CD8-positive, alpha-beta memory T cell (primary cell): Measurements from ENCODE around the gene BCR. TPM values are rescaled to one million over a fixed set of nuclear protein-coding genes. Genes with fewer than 3 reads are reported as not detected.
A peak's percentile ranks its signal among the peaks of the same experiment; 100 is the strongest.

Experiments
- CTCF ChIA-PET: fragments of 350-600 bp; sonication (Branson Sonifier 250); formaldehyde crosslinking; loops from one replicate; lab custom pipeline; 2021; ENCODE audit warnings: antibody characterized with exemption; lab: Charles Lee
- POLR2A ChIA-PET: fragments of 350-600 bp; sonication (Branson Sonifier 250); formaldehyde crosslinking; loops from one replicate; lab custom pipeline; 2021; ENCODE audit warnings: antibody characterized with exemption; lab: Charles Lee
- DNase-seq, 5 donors: peaks; one replicate each; pipeline versions ENCODE4 v3.0.0 to v3.0.0-alpha.2; 2020 to 2022; ENCODE audit warnings: mixed read lengths in 1 of 5
- H3K27ac ChIP-seq: one replicate; pipeline ENCODE4 v1.7.0; 2013; ENCODE audit warnings: low read depth, mild to moderate bottlenecking, low read length, moderate library complexity
- H3K27me3 ChIP-seq: 2 replicates; pipeline ENCODE4 v1.7.0; 2013; ENCODE audit warnings: low read length, mild to moderate bottlenecking; ENCODE audit not compliant: insufficient read depth, poor library complexity, severe bottlenecking
- H3K36me3 ChIP-seq: 2 replicates; pipeline ENCODE4 v1.7.0; 2013; ENCODE audit warnings: mild to moderate bottlenecking, low read length, moderate library complexity; ENCODE audit not compliant: insufficient read depth
- H3K4me1 ChIP-seq: 2 replicates; pipeline ENCODE4 v1.7.0; 2013; ENCODE audit warnings: mild to moderate bottlenecking, low read length, moderate library complexity; ENCODE audit not compliant: insufficient read depth
- H3K4me3 ChIP-seq: 2 replicates; pipeline ENCODE4 v1.7.0; 2013; ENCODE audit warnings: mild to moderate bottlenecking, low read length
- H3K9me3 ChIP-seq: 2 replicates; pipeline ENCODE4 v1.7.0; 2013; ENCODE audit warnings: mild to moderate bottlenecking, low read length
- H3K27ac Mint-ChIP-seq, 8 donors: one replicate each; pipeline ENCODE4 v1.8.0; 2020 to 2021; ENCODE audit warnings: mixed read lengths in 8 of 8, mild to moderate bottlenecking in 6 of 8, inconsistent platforms in 3 of 8, moderate library complexity in 3 of 8
- H3K27me3 Mint-ChIP-seq, 2 donors: one replicate each; pipeline ENCODE4 v1.8.0; 2020 to 2021; ENCODE audit warnings: mixed read lengths in 2 of 2, mild to moderate bottlenecking in 1 of 2, moderate library complexity in 1 of 2
- H3K36me3 Mint-ChIP-seq, 3 donors: one replicate each; pipeline ENCODE4 v1.8.0; 2020 to 2021; ENCODE audit warnings: mixed read lengths in 3 of 3, inconsistent platforms in 1 of 3, mild to moderate bottlenecking in 1 of 3
- H3K4me1 Mint-ChIP-seq, 3 donors: one replicate each; pipeline ENCODE4 v1.8.0; 2020 to 2021; ENCODE audit warnings: mixed read lengths in 3 of 3, inconsistent platforms in 1 of 3, mild to moderate bottlenecking in 1 of 3
- H3K4me3 Mint-ChIP-seq, 7 donors: one replicate each; pipeline ENCODE4 v1.8.0; 2020 to 2021; ENCODE audit warnings: mixed read lengths in 7 of 7, mild to moderate bottlenecking in 6 of 7, moderate library complexity in 4 of 7, inconsistent platforms in 2 of 7
- H3K9me3 Mint-ChIP-seq, 5 donors: one replicate each; pipeline ENCODE4 v1.8.0; 2020 to 2022; ENCODE audit warnings: mixed read lengths in 5 of 5, mild to moderate bottlenecking in 3 of 5, moderate library complexity in 2 of 5, inconsistent platforms in 1 of 5
- polyA plus RNA-seq: library from polyadenylated mRNA; unstranded; fragments of 300-500 nt; fragmentation: Illumina TruSeq; gene quantifications from one replicate; pipeline ENCODE4 v1.2.3, GENCODE V29; 2021
- total RNA-seq, 2 experiments: library from RNA; stranded (reverse); gene quantifications; one replicate each; pipeline ENCODE4 v1.2.3, GENCODE V29; 2021

BCR gene
- total and polyA plus RNA-seq, 3 experiments from 2014 or later, result 18.4 to 34.7 (median 33.2) TPM

GRCh38 chr22:23166042-23166831 lies 14.1 kb upstream of the BCR start:
- Mint-ChIP-seq H3K36me3 (no peaks in the 10 kb centered on the region), H3K9me3 (peaks cover 0 to 2% (median 0%) of the 10 kb centered on the region in 5 donors), H3K4me1 (no peaks in the 10 kb centered on the region), H3K27ac (peak overlapping the region in 1 of 8 donors; percentile 50), H3K4me3 (no peak overlapping the region), H3K27me3 (no peaks in the 10 kb centered on the region)
- Histone ChIP-seq H3K4me3 (no peak overlapping the region), H3K27ac (no peak overlapping the region), H3K4me1 (no peaks in the 10 kb centered on the region), H3K27me3 (peaks cover 8% of the 10 kb centered on the region), H3K36me3 (no peaks in the 10 kb centered on the region), H3K9me3 (no peaks in the 10 kb centered on the region)
- ChIA-PET CTCF (interaction anchor here (1.4 kb wide), 1 partner anchor 12 kb away, joined by 4 read pairs; no protein-coding TSS in a partner anchor), POLR2A (no interaction called here)
- DNase-seq, result no peak

- H3K9me3 Mint-ChIP-seq, result peaks cover 0 to 2% (median 0%) of the 10 kb centered on the region in 5 donors
- H3K27ac Mint-ChIP-seq, result no peak overlapping the region
- Histone ChIP-seq H3K9me3 (no peaks in the 10 kb centered on the region), H3K27ac (no peak overlapping the region), H3K4me1 (no peaks in the 10 kb centered on the region), H3K4me3 (no peak overlapping the region), H3K36me3 (no peaks in the 10 kb centered on the region), H3K27me3 (peaks cover 8% of the 10 kb centered on the region)
- H3K4me1 Mint-ChIP-seq, result no peaks in the 10 kb centered on the region
- H3K27me3 Mint-ChIP-seq, result no peaks in the 10 kb centered on the region
- DNase-seq, result no peak
- ChIA-PET CTCF (interaction anchor here (0.8 to 1.4 kb wide), 2 partner anchors 11 to 210 kb away, joined by 3 to 4 read pairs; no protein-coding TSS in a partner anchor), POLR2A (no interaction called here)
- no peak overlapping the region for H3K4me3 Mint-ChIP-seq
- H3K36me3 Mint-ChIP-seq, result no peaks in the 10 kb centered on the region
Measured at GRCh38 chr22:23166841-23167616, 13.3 kb upstream of the BCR start.

GRCh38 chr22:23168391-23169042 lies 11.8 kb upstream of the BCR start:
- no peak overlapping the region for H3K27ac ChIP-seq
- no peak overlapping the region for H3K27ac Mint-ChIP-seq
- H3K9me3 ChIP-seq, result no peaks in the 10 kb centered on the region
- no peak overlapping the region for H3K4me3 Mint-ChIP-seq
- ChIA-PET CTCF (interaction anchor here (0.8 to 2.2 kb wide), 3 partner anchors 10 to 211 kb away, joined by 3 to 7 read pairs (median 5); no protein-coding TSS in a partner anchor), POLR2A (no interaction called here)
- peaks cover 8% of the 10 kb centered on the region for H3K27me3 ChIP-seq
- no peaks in the 10 kb centered on the region for H3K36me3 ChIP-seq
- H3K27me3 Mint-ChIP-seq, result no peaks in the 10 kb centered on the region
- no peaks in the 10 kb centered on the region for H3K4me1 Mint-ChIP-seq
- DNase-seq, result no peak
- no peak overlapping the region for H3K4me3 ChIP-seq
- peaks cover 0 to 2% (median 0%) of the 10 kb centered on the region in 5 donors for H3K9me3 Mint-ChIP-seq
- no peaks in the 10 kb centered on the region for H3K4me1 ChIP-seq
- no peaks in the 10 kb centered on the region for H3K36me3 Mint-ChIP-seq

GRCh38 chr22:23169043-23169406 lies 11.3 kb upstream of the BCR start:
- H3K9me3 ChIP-seq, result no peaks in the 10 kb centered on the region
- Mint-ChIP-seq H3K4me1 (peaks cover 2 to 3% (median 3%) of the 10 kb centered on the region in 3 donors), H3K27me3 (no peaks in the 10 kb centered on the region), H3K27ac (peak overlapping the region in 2 of 8 donors; percentile 12 to 58), H3K36me3 (no peaks in the 10 kb centered on the region), H3K9me3 (peaks cover 0 to 2% (median 0%) of the 10 kb centered on the region in 5 donors), H3K4me3 (no peak overlapping the region)
- H3K27me3 ChIP-seq, result peaks cover 8% of the 10 kb centered on the region
- H3K4me1 ChIP-seq, result no peaks in the 10 kb centered on the region
- H3K27ac ChIP-seq, result no peak overlapping the region
- no peaks in the 10 kb centered on the region for H3K36me3 ChIP-seq
- no peak for DNase-seq
- no peak overlapping the region for H3K4me3 ChIP-seq
- ChIA-PET CTCF (interaction anchor here (1.8 to 2.2 kb wide), 2 partner anchors 9 to 113 kb away, joined by 5 to 7 read pairs; no protein-coding TSS in a partner anchor), POLR2A (no interaction called here)

- no peak overlapping the region for H3K4me3 ChIP-seq
- ChIA-PET CTCF (interaction anchor here (0.7 to 5.2 kb wide), 9 partner anchors 31 to 401 kb away, joined by 3 to 69 read pairs (median 7); partner anchors contain the start of gene RAB36), POLR2A (no interaction called here)
- no peak for DNase-seq
- no peaks in the 10 kb centered on the region for H3K27me3 ChIP-seq
- peak overlapping the region; percentile 51 for H3K27ac ChIP-seq
- H3K27me3 Mint-ChIP-seq, result peaks cover 0 to 2% of the 10 kb centered on the region in 2 donors
- peaks cover 0 to 4% (median 0%) of the 10 kb centered on the region in 3 donors for H3K36me3 Mint-ChIP-seq
- H3K27ac Mint-ChIP-seq, result peak overlapping the region in 7 of 8 donors; percentile 58 to 93 (median 83)
- H3K9me3 Mint-ChIP-seq, result peaks cover 0 to 8% (median 5%) of the 10 kb centered on the region in 5 donors
- peak overlapping the region in 4 of 7 donors; percentile 30 to 56 (median 49) for H3K4me3 Mint-ChIP-seq
- peaks cover 44% of the 10 kb centered on the region for H3K4me1 ChIP-seq
- H3K36me3 ChIP-seq, result no peaks in the 10 kb centered on the region
- peaks cover 28 to 41% (median 34%) of the 10 kb centered on the region in 3 donors for H3K4me1 Mint-ChIP-seq
- H3K9me3 ChIP-seq, result peaks cover 7% of the 10 kb centered on the region
Measured at GRCh38 chr22:23175817-23176644, 4.3 kb upstream of the BCR start.

GRCh38 chr22:23176645-23177027 lies 3.7 kb upstream of the BCR start:
- no peak for DNase-seq
- peaks cover 44% of the 10 kb centered on the region for H3K4me1 ChIP-seq
- Mint-ChIP-seq H3K27me3 (peaks cover 0 to 2% of the 10 kb centered on the region in 2 donors), H3K27ac (peak overlapping the region in 6 of 8 donors; percentile 43 to 93 (median 86)), H3K4me3 (peak overlapping the region in 5 of 7 donors; percentile 29 to 61 (median 49)), H3K36me3 (peaks cover 0 to 4% (median 0%) of the 10 kb centered on the region in 3 donors), H3K9me3 (peaks cover 0 to 8% (median 5%) of the 10 kb centered on the region in 5 donors), H3K4me1 (peaks cover 28 to 43% (median 34%) of the 10 kb centered on the region in 3 donors)
- no peak overlapping the region for H3K27ac ChIP-seq
- peak overlapping the region; percentile 7 for H3K4me3 ChIP-seq
- H3K9me3 ChIP-seq, result peaks cover 7% of the 10 kb centered on the region
- ChIA-PET POLR2A (interaction anchor here (0.7 kb wide), 1 partner anchor 105 kb away, joined by 3 read pairs; no protein-coding TSS in a partner anchor), CTCF (interaction anchor here (0.8 to 5.2 kb wide), 10 partner anchors 12 to 216 kb away, joined by 3 to 69 read pairs (median 3); partner anchors contain the start of gene RAB36)
- no peaks in the 10 kb centered on the region for H3K27me3 ChIP-seq
- H3K36me3 ChIP-seq, result no peaks in the 10 kb centered on the region
